ENCODE results near the gene WNT5B. TPM values are rescaled to one million over a fixed set of nuclear protein-coding genes. Genes with fewer than 3 reads are reported as not detected.
"Not testable (repeated sequence)": the region's sequence is repeated elsewhere in the genome, so short reads cannot be mapped to it uniquely, and the experiment has no call there.

Gene WNT5B
- polyA plus RNA-seq, 3 donors from 2014 or later: not detected

- no peak for DNase-seq
- Mint-ChIP-seq H3K4me3 (no peak overlapping the region), H3K36me3 (no peaks in the 10 kb centered on the region), H3K9me3 (no peaks in the 10 kb centered on the region), H3K27me3 (ENCODE audit: low read depth in 3 of 3) (peaks cover 0 to 3% (median 2%) of the 10 kb centered on the region in 3 donors), H3K4me1 (no peaks in the 10 kb centered on the region), H3K27ac (no peak overlapping the region)
Measured at GRCh38 chr12:1681493-1681807, 52.4 kb downstream of the WNT5B start.

GRCh38 chr12:1688086-1688710 lies 59.2 kb downstream of the WNT5B start:
- Mint-ChIP-seq H3K4me3 (no peak overlapping the region), H3K36me3 (no peaks in the 10 kb centered on the region), H3K4me1 (peaks cover 28 to 30% of the 10 kb centered on the region in 2 donors)

GRCh38 chr12:1690578-1691122 lies 61.6 kb downstream of the WNT5B start, which contains the start of gene ADIPOR2:
ADIPOR2 (plus strand) TSS chr12:1691070; CDS start chr12:1754344, 63,274 bp downstream.
- Mint-ChIP-seq H3K4me1 (peaks cover 37 to 48% of the 10 kb centered on the region in 2 donors), H3K9me3 (no peaks in the 10 kb centered on the region), H3K4me3 (peak within 1 kb of the TSS; percentile 89 to 98 (median 94)), H3K27me3 (ENCODE audit: low read depth in 3 of 3) (peaks cover 9 to 22% (median 15%) of the 10 kb centered on the region in 3 donors), H3K36me3 (no peaks in the 10 kb centered on the region), H3K27ac (peak within 1 kb of the TSS; percentile 97 to 99 (median 98))
- peak; percentile 95 to 96 (median 95) for DNase-seq

More at GRCh38 chr12:1688086-1688710, 59.2 kb downstream of the WNT5B start:
- H3K27me3 Mint-ChIP-seq (ENCODE audit: low read depth in 3 of 3): peaks cover 9 to 23% (median 16%) of the 10 kb centered on the region in 3 donors
- peak overlapping the region in 2 of 6 donors; percentile 56 to 85 for H3K27ac Mint-ChIP-seq
- no peak for DNase-seq
- no peaks in the 10 kb centered on the region for H3K9me3 Mint-ChIP-seq

GRCh38 chr12:1691123-1692007 lies 62.3 kb downstream of the WNT5B start:
- peaks cover 44 to 55% of the 10 kb centered on the region in 2 donors for H3K4me1 Mint-ChIP-seq
- H3K4me3 Mint-ChIP-seq: peak overlapping the region; percentile 89 to 98 (median 94)
- no peaks in the 10 kb centered on the region for H3K9me3 Mint-ChIP-seq
- peak overlapping the region; percentile 92 to 99 (median 98) for H3K27ac Mint-ChIP-seq
- no peaks in the 10 kb centered on the region for H3K36me3 Mint-ChIP-seq
- DNase-seq: no peak
- peaks cover 9 to 22% (median 14%) of the 10 kb centered on the region in 3 donors for H3K27me3 Mint-ChIP-seq (ENCODE audit: low read depth in 3 of 3)

GRCh38 chr12:1692226-1692625 lies 63.2 kb downstream of the WNT5B start:
- Mint-ChIP-seq H3K36me3 (no peaks in the 10 kb centered on the region), H3K27me3 (ENCODE audit: low read depth in 3 of 3) (peaks cover 9 to 22% (median 14%) of the 10 kb centered on the region in 3 donors), H3K4me1 (peaks cover 52 to 63% of the 10 kb centered on the region in 2 donors)

GRCh38 chr12:1692895-1693610 lies 64.0 kb downstream of the WNT5B start:
- no peak for DNase-seq
- Mint-ChIP-seq H3K9me3 (no peaks in the 10 kb centered on the region), H3K4me3 (peak overlapping the region; percentile 29 to 94 (median 44)), H3K4me1 (peaks cover 61 to 72% of the 10 kb centered on the region in 2 donors), H3K27ac (peak overlapping the region in 3 of 6 donors; percentile 49 to 98 (median 55)), H3K36me3 (no peaks in the 10 kb centered on the region), H3K27me3 (ENCODE audit: low read depth in 3 of 3) (peaks cover 9 to 23% (median 14%) of the 10 kb centered on the region in 3 donors)

More at GRCh38 chr12:1692226-1692625, 63.2 kb downstream of the WNT5B start:
- no peak for DNase-seq
- Mint-ChIP-seq H3K4me3 (peak overlapping the region; percentile 89 to 98 (median 94)), H3K27ac (peak overlapping the region; percentile 92 to 99 (median 98)), H3K9me3 (no peaks in the 10 kb centered on the region)

GRCh38 chr12:1695097-1695496 lies 66.1 kb downstream of the WNT5B start:
- not testable (repeated sequence) for DNase-seq, H3K4me3 Mint-ChIP-seq, H3K27ac Mint-ChIP-seq, H3K9me3 Mint-ChIP-seq, H3K36me3 Mint-ChIP-seq
- Mint-ChIP-seq H3K4me1 (peaks cover 70 to 88% of the 10 kb centered on the region in 2 donors), H3K27me3 (ENCODE audit: low read depth in 3 of 3) (peaks cover 7 to 25% (median 14%) of the 10 kb centered on the region in 3 donors)

- H3K27me3 Mint-ChIP-seq (ENCODE audit: low read depth in 3 of 3): peaks cover 3 to 16% (median 9%) of the 10 kb centered on the region in 3 donors
- peak overlapping the region in 3 of 6 donors; percentile 7 to 48 (median 28) for H3K27ac Mint-ChIP-seq
- no peaks in the 10 kb centered on the region for H3K36me3 Mint-ChIP-seq
- H3K4me3 Mint-ChIP-seq: no peak overlapping the region
- H3K9me3 Mint-ChIP-seq: no peaks in the 10 kb centered on the region
- no peak for DNase-seq
- H3K4me1 Mint-ChIP-seq: peaks cover 69 to 91% of the 10 kb centered on the region in 2 donors
Measured at GRCh38 chr12:1695886-1696670, 67.0 kb downstream of the WNT5B start.

- no peaks in the 10 kb centered on the region for H3K36me3 Mint-ChIP-seq
- peak overlapping the region in 4 of 6 donors; percentile 4 to 48 (median 20) for H3K27ac Mint-ChIP-seq
- H3K4me3 Mint-ChIP-seq: no peak overlapping the region
- peaks cover 66 to 93% of the 10 kb centered on the region in 2 donors for H3K4me1 Mint-ChIP-seq
- H3K9me3 Mint-ChIP-seq: no peaks in the 10 kb centered on the region
- H3K27me3 Mint-ChIP-seq (ENCODE audit: low read depth in 3 of 3): peaks cover 0 to 9% (median 3%) of the 10 kb centered on the region in 3 donors
- DNase-seq: no peak
Measured at GRCh38 chr12:1696800-1697199, 67.8 kb downstream of the WNT5B start.

Other genes starting within 250 kb of the WNT5B start
- 10 to 100 TPM in 2 of 3 donors, 1 to 10 TPM in 1; 9.4 to 15.1 (median 11.1) TPM for gene FBXL14, start 34.6 kb upstream of the WNT5B start, polyA plus RNA-seq
- 10 to 100 TPM in 1 of 3 donors, 1 to 10 TPM in 2; 4.6 to 11.3 (median 4.7) TPM for gene ADIPOR2, start 61.8 kb downstream of the WNT5B start, polyA plus RNA-seq
- gene LRTM2, start 191.3 kb downstream of the WNT5B start, polyA plus RNA-seq: not detected

All from immature natural killer cell (primary cell).